ENCODE results near the gene RAB40AL.

Gene RAB40AL

GRCh38 chrX:102985192-102985591 lies 48.1 kb downstream of the RAB40AL start:
- DNase-seq: no peak

All from NCI-H69 (cell line).